ENCODE data around the gene TMCC3.

TMCC3 gene

GRCh38 chr12:94534278-94534677 is 116.1 kb downstream of the TMCC3 start:
- H3K27ac ChIP-seq, result no peak overlapping the region
- TF ChIP-seq CTCF (IDR thresholded peaks at IDR 0.05), result no peak
- TF ChIP-seq ZFX (IDR thresholded peaks at IDR 0.05; ENCODE audit: borderline replicate concordance), result no peak

- no peak for TF ChIP-seq ZFX (IDR thresholded peaks at IDR 0.05; ENCODE audit: borderline replicate concordance)
- TF ChIP-seq CTCF (IDR thresholded peaks at IDR 0.05), result peak; percentile 89
Observed at GRCh38 chr12:94532490-94533422, 117.6 kb downstream of the TMCC3 start.

GRCh38 chr12:94531196-94531720 is 119.1 kb downstream of the TMCC3 start:
- TF ChIP-seq CTCF (IDR thresholded peaks at IDR 0.05) (no peak), ZFX (IDR thresholded peaks at IDR 0.05; ENCODE audit: borderline replicate concordance) (no peak)

More at GRCh38 chr12:94532490-94533422, 117.6 kb downstream of the TMCC3 start:
- H3K27ac ChIP-seq, result no peak overlapping the region

GRCh38 chr12:94525951-94526350 is 124.4 kb downstream of the TMCC3 start:
- no peak overlapping the region for H3K27ac ChIP-seq
- TF ChIP-seq ZFX (IDR thresholded peaks at IDR 0.05; ENCODE audit: borderline replicate concordance) (no peak), CTCF (IDR thresholded peaks at IDR 0.05) (no peak)

More at GRCh38 chr12:94531196-94531720, 119.1 kb downstream of the TMCC3 start:
- H3K27ac ChIP-seq, result no peak overlapping the region

All from 22Rv1 (cell line).